AG04450 (cell line): ENCODE measurements around the gene GRAPL. TPM values are rescaled to one million over a fixed set of nuclear protein-coding genes. Genes with fewer than 3 reads are reported as not detected.
"Not testable (repeated sequence)": the region's sequence is repeated elsewhere in the genome, so short reads cannot be mapped to it uniquely, and the experiment has no call there.

ENCODE experiments used
- CTCF ChIA-PET: fragments of 300-600, 350-600 bp; formaldehyde crosslinking; extraction: SDS; loops from one replicate; lab custom pipeline; 2022; ENCODE audit warnings: antibody characterized with exemption, inconsistent platforms; lab: Charles Lee
- POLR2A ChIA-PET: fragments of 350-600 bp; formaldehyde crosslinking; extraction: SDS; loops from one replicate; lab custom pipeline; 2021; ENCODE audit warnings: antibody characterized with exemption, inconsistent platforms; lab: Yijun Ruan, JAX
- DNase-seq: peaks from one replicate; pipeline ENCODE4 v3.0.0-alpha.2; 2011; ENCODE audit warnings: low read depth, low spot score
- H3K27ac ChIP-seq: one replicate; pipeline ENCODE4 v1.5.1; 2012; ENCODE audit warnings: low read depth, low read length, control low read depth
- H3K27me3 ChIP-seq: one replicate; pipeline ENCODE4 v1.6.0; 2012; ENCODE audit warnings: low read length; ENCODE audit not compliant: control insufficient read depth, insufficient read depth
- H3K4me3 ChIP-seq: 2 replicates; pipeline ENCODE4 v1.5.1; 2011; ENCODE audit warnings: mild to moderate bottlenecking, low read depth, low read length, control low read depth
- H3K9me3 ChIP-seq: 2 replicates; pipeline ENCODE4 v1.5.1; 2012; ENCODE audit warnings: low read length; ENCODE audit not compliant: control insufficient read depth, insufficient read depth
- polyA plus RNA-seq: library from polyadenylated mRNA; depleted of rRNA; stranded (reverse); fragments of >200 nt; gene quantifications from 2 replicates; pipeline ENCODE4 v1.2.3, GENCODE V29; 2011; rRNA removed

GRAPL gene
- polyA plus RNA-seq, 1 experiment: not detected

- H3K9me3 ChIP-seq, POLR2A ChIA-PET, H3K27me3 ChIP-seq, H3K27ac ChIP-seq, DNase-seq, H3K4me3 ChIP-seq, CTCF ChIA-PET: not testable (repeated sequence)
These were observed 69.2 kb downstream of the GRAPL start for GRCh38 chr17:19196382-19197204.

- H3K9me3 ChIP-seq, CTCF ChIA-PET, H3K4me3 ChIP-seq, POLR2A ChIA-PET, H3K27ac ChIP-seq, DNase-seq, H3K27me3 ChIP-seq: not testable (repeated sequence)
These were observed 75.1 kb downstream of the GRAPL start for GRCh38 chr17:19202448-19202847.

- H3K27ac ChIP-seq, POLR2A ChIA-PET, H3K9me3 ChIP-seq, H3K4me3 ChIP-seq, H3K27me3 ChIP-seq, DNase-seq, CTCF ChIA-PET: not testable (repeated sequence)
These were observed 76.0 kb downstream of the GRAPL start for GRCh38 chr17:19203429-19203828.

Other genes with a start within 250 kb of the GRAPL start
- gene SLC5A10, start 175.4 kb upstream of the GRAPL start, polyA plus RNA-seq: not detected in 2 replicates
- 4.8 and 6.1 TPM in 2 replicates for gene FAM83G, start 122.8 kb upstream of the GRAPL start, polyA plus RNA-seq
- gene GRAP, start 80.6 kb upstream of the GRAPL start, polyA plus RNA-seq: 0.04 and 0.15 TPM in 2 replicates
- gene EPN2, start 109.8 kb downstream of the GRAPL start, polyA plus RNA-seq: 25.7 and 27.9 TPM in 2 replicates
- gene B9D1, start 235.1 kb downstream of the GRAPL start, polyA plus RNA-seq: 35.2 and 45.8 TPM in 2 replicates